GM23338 (cell line): Measurements from ENCODE around the gene RABGAP1L. TPM values are rescaled to one million over a fixed set of nuclear protein-coding genes. Genes with fewer than 3 reads are reported as not detected.

Experiments
- ATAC-seq: fragments of 200-7000 bp; cut with Tn5 transposase; 3 replicates; pipeline ENCODE4 v1.9.1; 2020
- DNase-seq: peaks from one replicate; pipeline ENCODE4 v3.0.0-alpha.2; 2015; ENCODE audit warnings: low spot score
- H2AFZ ChIP-seq: fragments of 200-600 bp; sonication (generic); 2 replicates; pipeline ENCODE4 v1.8.0; 2016; ENCODE audit warnings: antibody characterized with exemption, mild to moderate bottlenecking, moderate library complexity
- H3F3A ChIP-seq: fragments of 200-600 bp; sonication (generic); replicated peaks from 2 replicates; pipeline ENCODE4 v1.8.0; 2017; ENCODE audit warnings: antibody characterized with exemption, mixed run types, low read depth
- H3K27ac ChIP-seq: fragments of 200-600 bp; sonication (generic); 2 replicates; pipeline ENCODE4 v1.6.1; 2016; ENCODE audit warnings: low read depth
- H3K27me3 ChIP-seq: fragments of 200-600 bp; sonication (generic); 2 replicates; pipeline ENCODE4 v1.8.0; 2016; ENCODE audit warnings: mild to moderate bottlenecking, mixed run types, moderate library complexity; ENCODE audit not compliant: insufficient read depth
- H3K36me3 ChIP-seq: fragments of 200-600 bp; sonication (generic); 2 replicates; pipeline ENCODE4 v1.8.0; 2016; ENCODE audit warnings: mild to moderate bottlenecking; ENCODE audit not compliant: insufficient read depth
- H3K4me1 ChIP-seq: fragments of 200-600 bp; sonication (generic); 2 replicates; pipeline ENCODE4 v1.8.0; 2016; ENCODE audit warnings: mild to moderate bottlenecking, moderate library complexity; ENCODE audit not compliant: insufficient read depth
- H3K4me2 ChIP-seq: fragments of 200-600 bp; sonication (generic); 2 replicates; pipeline ENCODE4 v1.7.1; 2017; ENCODE audit warnings: mixed run types
- H3K4me3 ChIP-seq: fragments of 200-600 bp; sonication (generic); 2 replicates; pipeline ENCODE4 v1.6.1; 2016; ENCODE audit warnings: mixed run types
- H3K79me2 ChIP-seq: fragments of 200-600 bp; sonication (generic); replicated peaks from 2 replicates; pipeline ENCODE4 v1.8.0; 2017; ENCODE audit warnings: mild to moderate bottlenecking; ENCODE audit not compliant: insufficient read depth
- H3K9me2 ChIP-seq: fragments of 200-600 bp; sonication (generic); 2 replicates; pipeline ENCODE4 v1.8.0; 2017; ENCODE audit not compliant: insufficient read depth
- H4K20me1 ChIP-seq: fragments of 200-600 bp; sonication (generic); replicated peaks from 2 replicates; pipeline ENCODE4 v1.8.0; 2017; ENCODE audit warnings: mild to moderate bottlenecking; ENCODE audit not compliant: insufficient read depth
- H3K27ac Mint-ChIP-seq: 2 replicates; pipeline ENCODE4 v1.8.0; 2020; ENCODE audit warnings: inconsistent platforms, mild to moderate bottlenecking, moderate library complexity, mixed read lengths
- H3K27me3 Mint-ChIP-seq: 3 replicates; pipeline ENCODE4 v1.8.0; 2022; ENCODE audit warnings: low read depth, mild to moderate bottlenecking, moderate library complexity, mixed read lengths, inconsistent platforms; ENCODE audit not compliant: insufficient read depth, poor library complexity
- H3K36me3 Mint-ChIP-seq: 3 replicates; pipeline ENCODE4 v1.8.0; 2021; ENCODE audit warnings: low read depth, mild to moderate bottlenecking, inconsistent platforms, moderate library complexity, mixed read lengths
- H3K4me1 Mint-ChIP-seq: 3 replicates; pipeline ENCODE4 v1.8.0; 2020; ENCODE audit warnings: mild to moderate bottlenecking, inconsistent platforms, mixed read lengths
- H3K4me3 Mint-ChIP-seq: 3 replicates; pipeline ENCODE4 v1.8.0; 2021; ENCODE audit warnings: moderate library complexity, mild to moderate bottlenecking, inconsistent platforms, mixed read lengths
- H3K9me3 Mint-ChIP-seq: 3 replicates; pipeline ENCODE4 v1.8.0; 2020; ENCODE audit warnings: moderate library complexity, mild to moderate bottlenecking, inconsistent platforms, mixed read lengths
- CREB1 ChIP-seq: fragments of 250-450 bp; sonication (Bioruptor Pico); IDR thresholded peaks from 2 replicates; pipeline ENCODE4 v1.5.0; 2020; ENCODE audit warnings: low read depth, mild to moderate bottlenecking, moderate library complexity
- EZH2 ChIP-seq: fragments of 200-600 bp; sonication (generic); IDR thresholded peaks from one replicate; pipeline ENCODE4 v1.8.0; 2017; ENCODE audit warnings: antibody characterized with exemption, mild to moderate bottlenecking, low read depth; ENCODE audit not compliant: unreplicated experiment
- EZH2phosphoT487 ChIP-seq: fragments of 200-600 bp; sonication (generic); IDR thresholded peaks from one replicate; pipeline ENCODE4 v1.8.1; 2018; ENCODE audit warnings: antibody characterized with exemption; ENCODE audit not compliant: unreplicated experiment
- JUNB ChIP-seq: IDR thresholded peaks from one replicate; pipeline ENCODE4 v1.6.1; 2016; ENCODE audit warnings: antibody characterized with exemption; ENCODE audit not compliant: unreplicated experiment
- NANOG ChIP-seq: IDR thresholded peaks from 2 replicates; pipeline ENCODE4 v1.6.1; 2016; ENCODE audit warnings: antibody characterized with exemption, borderline replicate concordance
- POLR2AphosphoS5 ChIP-seq: IDR thresholded peaks from 2 replicates; pipeline ENCODE4 v1.6.1; 2016; ENCODE audit warnings: antibody characterized with exemption, low read depth
- STAT1 ChIP-seq: IDR thresholded peaks from one replicate; pipeline ENCODE4 v1.6.1; 2016; ENCODE audit warnings: antibody characterized with exemption; ENCODE audit not compliant: unreplicated experiment
- ZNF114 ChIP-seq: fragments of 250-450 bp; sonication (Bioruptor Pico); IDR thresholded peaks from 2 replicates; pipeline ENCODE4 v1.5.0; 2020; ENCODE audit warnings: mild to moderate bottlenecking, moderate library complexity
- ZNF331 ChIP-seq: fragments of 250-450 bp; sonication (Bioruptor Pico); IDR thresholded peaks from 2 replicates; pipeline ENCODE4 v1.5.0; 2020; ENCODE audit warnings: low read depth, mild to moderate bottlenecking, moderate library complexity
- polyA plus RNA-seq: library from polyadenylated mRNA; unstranded; fragments of >200 nt; fragmentation: Nextera tagmentation; extraction: Ambion mirVana; gene quantifications from 2 replicates; pipeline ENCODE4 v1.2.1, GENCODE V29; 2016
- total RNA-seq: library from RNA; depleted of rRNA; stranded (reverse); fragments of >200 nt; shearing (Covaris generic); gene quantifications from 2 replicates; pipeline ENCODE4 v1.2.3, GENCODE V29; 2014
- TF ChIP-seq, protein P1 (sequence below): IDR thresholded peaks from one replicate; pipeline ENCODE4 v1.6.1; 2018; ENCODE audit warnings: antibody characterized with exemption; ENCODE audit not compliant: unreplicated experiment
- TF ChIP-seq, protein P2 (sequence below), 2 experiments: fragments of 200-600 bp in 1 of 2; sonication (generic) in 1 of 2; conservative IDR thresholded peaks; 2 replicates each; pipeline versions ENCODE4 v1.5.1 to v1.6.1; 2016 to 2017; ENCODE audit warnings: antibody characterized with exemption in 2 of 2, low read depth in 2 of 2, mild to moderate bottlenecking in 2 of 2, moderate library complexity in 1 of 2

The RABGAP1L gene
- total and polyA plus RNA-seq, 2 experiments from 2014 or later = 83.2 to 136 TPM

DNA sequence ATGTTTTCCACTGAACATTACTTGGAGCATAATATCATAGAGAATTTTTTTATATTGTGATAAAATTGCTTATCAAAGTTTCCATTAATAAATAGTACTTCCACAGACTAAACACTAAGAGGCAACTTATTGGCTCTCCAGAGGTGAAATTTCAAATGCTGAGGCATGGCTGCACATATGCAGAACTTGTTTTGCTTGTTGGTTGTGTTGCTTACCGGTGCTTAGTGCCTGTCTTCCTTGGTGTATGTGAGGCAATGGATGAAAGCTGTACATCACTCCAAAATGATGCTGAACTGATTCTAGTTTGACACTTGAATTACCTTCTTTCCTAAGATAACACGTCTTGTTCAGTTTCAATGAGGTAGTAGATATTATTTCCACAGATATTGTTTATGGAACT, 258.6 kb downstream of the RABGAP1L start:
- H3K27ac Mint-ChIP-seq = no peak overlapping the region
- H3K9me3 Mint-ChIP-seq = no peaks in the 10 kb centered on the region
- Histone ChIP-seq H3K4me2 (no peak overlapping the region), H3K27ac (no peak overlapping the region), H3K4me3 (no peak overlapping the region), H3F3A (no peaks in the 10 kb centered on the region), H3K79me2 (no peaks in the 10 kb centered on the region), H3K4me1 (no peaks in the 10 kb centered on the region), H3K36me3 (no peaks in the 10 kb centered on the region), H3K9me2 (no peaks in the 10 kb centered on the region), H2AFZ (no peak overlapping the region), H3K27me3 (no peaks in the 10 kb centered on the region), H4K20me1 (no peaks in the 10 kb centered on the region)
- ATAC-seq = no peak
- peaks cover 2% of the 10 kb centered on the region; the same call in 1 of the 3 replicates for H3K4me1 Mint-ChIP-seq
- peaks cover 2% of the 10 kb centered on the region for H3K27me3 Mint-ChIP-seq
- H3K36me3 Mint-ChIP-seq = no peaks in the 10 kb centered on the region
- no peak overlapping the region for H3K4me3 Mint-ChIP-seq
- no peak for DNase-seq
- TF ChIP-seq EZH2phosphoT487 = no peak
- TF ChIP-seq CREB1 (CRISPR knock-in tag) = no peak
- no peak for TF ChIP-seq JUNB
- TF ChIP-seq ZNF114 (CRISPR knock-in tag) = no peak
- no peak for TF ChIP-seq ZNF331
- no peak for TF ChIP-seq STAT1
- no peak for TF ChIP-seq NANOG
- TF ChIP-seq, protein P1, sequence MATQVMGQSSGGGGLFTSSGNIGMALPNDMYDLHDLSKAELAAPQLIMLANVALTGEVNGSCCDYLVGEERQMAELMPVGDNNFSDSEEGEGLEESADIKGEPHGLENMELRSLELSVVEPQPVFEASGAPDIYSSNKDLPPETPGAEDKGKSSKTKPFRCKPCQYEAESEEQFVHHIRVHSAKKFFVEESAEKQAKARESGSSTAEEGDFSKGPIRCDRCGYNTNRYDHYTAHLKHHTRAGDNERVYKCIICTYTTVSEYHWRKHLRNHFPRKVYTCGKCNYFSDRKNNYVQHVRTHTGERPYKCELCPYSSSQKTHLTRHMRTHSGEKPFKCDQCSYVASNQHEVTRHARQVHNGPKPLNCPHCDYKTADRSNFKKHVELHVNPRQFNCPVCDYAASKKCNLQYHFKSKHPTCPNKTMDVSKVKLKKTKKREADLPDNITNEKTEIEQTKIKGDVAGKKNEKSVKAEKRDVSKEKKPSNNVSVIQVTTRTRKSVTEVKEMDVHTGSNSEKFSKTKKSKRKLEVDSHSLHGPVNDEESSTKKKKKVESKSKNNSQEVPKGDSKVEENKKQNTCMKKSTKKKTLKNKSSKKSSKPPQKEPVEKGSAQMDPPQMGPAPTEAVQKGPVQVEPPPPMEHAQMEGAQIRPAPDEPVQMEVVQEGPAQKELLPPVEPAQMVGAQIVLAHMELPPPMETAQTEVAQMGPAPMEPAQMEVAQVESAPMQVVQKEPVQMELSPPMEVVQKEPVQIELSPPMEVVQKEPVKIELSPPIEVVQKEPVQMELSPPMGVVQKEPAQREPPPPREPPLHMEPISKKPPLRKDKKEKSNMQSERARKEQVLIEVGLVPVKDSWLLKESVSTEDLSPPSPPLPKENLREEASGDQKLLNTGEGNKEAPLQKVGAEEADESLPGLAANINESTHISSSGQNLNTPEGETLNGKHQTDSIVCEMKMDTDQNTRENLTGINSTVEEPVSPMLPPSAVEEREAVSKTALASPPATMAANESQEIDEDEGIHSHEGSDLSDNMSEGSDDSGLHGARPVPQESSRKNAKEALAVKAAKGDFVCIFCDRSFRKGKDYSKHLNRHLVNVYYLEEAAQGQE = no peak
- no peak for TF ChIP-seq POLR2AphosphoS5
- TF ChIP-seq, protein P2, sequence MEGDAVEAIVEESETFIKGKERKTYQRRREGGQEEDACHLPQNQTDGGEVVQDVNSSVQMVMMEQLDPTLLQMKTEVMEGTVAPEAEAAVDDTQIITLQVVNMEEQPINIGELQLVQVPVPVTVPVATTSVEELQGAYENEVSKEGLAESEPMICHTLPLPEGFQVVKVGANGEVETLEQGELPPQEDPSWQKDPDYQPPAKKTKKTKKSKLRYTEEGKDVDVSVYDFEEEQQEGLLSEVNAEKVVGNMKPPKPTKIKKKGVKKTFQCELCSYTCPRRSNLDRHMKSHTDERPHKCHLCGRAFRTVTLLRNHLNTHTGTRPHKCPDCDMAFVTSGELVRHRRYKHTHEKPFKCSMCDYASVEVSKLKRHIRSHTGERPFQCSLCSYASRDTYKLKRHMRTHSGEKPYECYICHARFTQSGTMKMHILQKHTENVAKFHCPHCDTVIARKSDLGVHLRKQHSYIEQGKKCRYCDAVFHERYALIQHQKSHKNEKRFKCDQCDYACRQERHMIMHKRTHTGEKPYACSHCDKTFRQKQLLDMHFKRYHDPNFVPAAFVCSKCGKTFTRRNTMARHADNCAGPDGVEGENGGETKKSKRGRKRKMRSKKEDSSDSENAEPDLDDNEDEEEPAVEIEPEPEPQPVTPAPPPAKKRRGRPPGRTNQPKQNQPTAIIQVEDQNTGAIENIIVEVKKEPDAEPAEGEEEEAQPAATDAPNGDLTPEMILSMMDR (conservative IDR thresholded peaks at IDR 0.05; ENCODE audit: low read depth in 2 of 2) = no peak
- no peak for TF ChIP-seq EZH2

DNA sequence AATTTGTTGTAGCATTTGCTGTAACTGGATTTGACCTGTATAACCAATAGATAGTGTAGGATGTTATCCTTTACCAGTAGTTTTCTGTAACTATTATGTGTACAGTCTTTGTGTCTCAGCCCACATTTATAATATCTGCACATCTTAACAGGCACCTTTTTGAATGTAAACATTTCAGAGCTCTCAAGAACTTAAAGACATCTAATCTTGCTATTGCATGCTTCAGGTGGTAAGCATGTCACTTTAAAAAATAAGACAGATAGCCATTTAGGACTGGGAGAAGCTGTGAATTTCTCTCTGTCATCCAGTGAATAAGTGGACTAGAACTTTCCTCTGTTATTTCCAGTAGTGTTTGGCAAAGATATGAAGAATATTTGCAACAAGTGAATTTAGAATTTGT, 265.8 kb downstream of the RABGAP1L start:
- H3K9me3 Mint-ChIP-seq = no peaks in the 10 kb centered on the region
- H3K9me2 ChIP-seq = no peaks in the 10 kb centered on the region
- H3F3A ChIP-seq = no peaks in the 10 kb centered on the region
- no peaks in the 10 kb centered on the region for H3K27me3 ChIP-seq
- H4K20me1 ChIP-seq = no peaks in the 10 kb centered on the region
- no peak overlapping the region for H3K4me3 Mint-ChIP-seq
- H3K27me3 Mint-ChIP-seq = peaks cover 2% of the 10 kb centered on the region
- no peak overlapping the region for H3K27ac Mint-ChIP-seq
- H3K4me1 ChIP-seq = no peaks in the 10 kb centered on the region
- H3K4me3 ChIP-seq = no peak overlapping the region
- no peak for DNase-seq
- H3K4me1 Mint-ChIP-seq = no peaks in the 10 kb centered on the region
- ATAC-seq = no peak
- no peak overlapping the region for H3K4me2 ChIP-seq
- H3K36me3 Mint-ChIP-seq = no peaks in the 10 kb centered on the region
- H3K79me2 ChIP-seq = no peaks in the 10 kb centered on the region
- H2AFZ ChIP-seq = no peak overlapping the region
- H3K27ac ChIP-seq = no peak overlapping the region
- H3K36me3 ChIP-seq = no peaks in the 10 kb centered on the region
- TF ChIP-seq, protein P2 (conservative IDR thresholded peaks at IDR 0.05; ENCODE audit: low read depth in 2 of 2) = no peak
